CD4-positive, alpha-beta T cell treated with Interferon alpha-2 for 1 hour (primary cell): ENCODE results near the gene RAC3.

ENCODE experiments used
- DNase-seq, 2 donors: peaks; one replicate each; pipeline ENCODE4 v3.0.0-alpha.2; 2020 to 2022

The RAC3 gene

GRCh38 chr17:81999587-81999975 lies 31.9 kb upstream of the RAC3 start:
- no peak for DNase-seq

- DNase-seq = no peak
Measured at GRCh38 chr17:81999976-82000802, 31.3 kb upstream of the RAC3 start.

- DNase-seq = no peak
Measured at GRCh38 chr17:82000803-82001570, 30.5 kb upstream of the RAC3 start.

- no peak for DNase-seq
Measured at GRCh38 chr17:82001571-82002056, 29.9 kb upstream of the RAC3 start.

GRCh38 chr17:82003411-82004381 lies 27.8 kb upstream of the RAC3 start:
- DNase-seq = no peak

- no peak for DNase-seq
Measured at GRCh38 chr17:82004517-82005455, 26.7 kb upstream of the RAC3 start.

- no peak for DNase-seq
Measured at GRCh38 chr17:82005701-82006348, 25.7 kb upstream of the RAC3 start.

- DNase-seq = no peak
Measured at GRCh38 chr17:82006468-82007227, 24.8 kb upstream of the RAC3 start.

GRCh38 chr17:82007228-82007494 lies 24.3 kb upstream of the RAC3 start:
- DNase-seq = no peak

- DNase-seq = no peak
Measured at GRCh38 chr17:82007495-82008257, 23.8 kb upstream of the RAC3 start.

- no peak for DNase-seq
Measured at GRCh38 chr17:82008258-82008940, 23.1 kb upstream of the RAC3 start.

- DNase-seq = no peak
Measured at GRCh38 chr17:82008941-82009405, 22.5 kb upstream of the RAC3 start.

GRCh38 chr17:82009413-82009812 lies 22.1 kb upstream of the RAC3 start:
- no peak for DNase-seq

- DNase-seq = no peak
Measured at GRCh38 chr17:82010575-82011525, 20.6 kb upstream of the RAC3 start.

- no peak for DNase-seq
Measured at GRCh38 chr17:82011617-82012187, 19.8 kb upstream of the RAC3 start.

- no peak for DNase-seq
Measured at GRCh38 chr17:82012261-82012639, 19.2 kb upstream of the RAC3 start.

- no peak for DNase-seq
Measured at GRCh38 chr17:82012640-82013295, 18.7 kb upstream of the RAC3 start.
